GM23338 (cell line): ENCODE data around the gene AP5Z1.

Experiments used
- EZH2 ChIP-seq: fragments of 200-600 bp; sonication (generic); IDR thresholded peaks from one replicate; pipeline ENCODE4 v1.8.0; 2017; ENCODE audit warnings: antibody characterized with exemption, mild to moderate bottlenecking, low read depth; ENCODE audit not compliant: unreplicated experiment
- EZH2phosphoT487 ChIP-seq: fragments of 200-600 bp; sonication (generic); IDR thresholded peaks from one replicate; pipeline ENCODE4 v1.8.1; 2018; ENCODE audit warnings: antibody characterized with exemption; ENCODE audit not compliant: unreplicated experiment
- NANOG ChIP-seq: IDR thresholded peaks from 2 replicates; pipeline ENCODE4 v1.6.1; 2016; ENCODE audit warnings: antibody characterized with exemption, borderline replicate concordance
- POLR2AphosphoS5 ChIP-seq: IDR thresholded peaks from 2 replicates; pipeline ENCODE4 v1.6.1; 2016; ENCODE audit warnings: antibody characterized with exemption, low read depth
- TF ChIP-seq, protein P1 (sequence below): IDR thresholded peaks from one replicate; pipeline ENCODE4 v1.6.1; 2018; ENCODE audit warnings: antibody characterized with exemption; ENCODE audit not compliant: unreplicated experiment
- TF ChIP-seq, protein P2 (sequence below), 2 experiments: fragments of 200-600 bp in 1 of 2; sonication (generic) in 1 of 2; conservative IDR thresholded peaks; 2 replicates each; pipeline versions ENCODE4 v1.5.1 to v1.6.1; 2016 to 2017; ENCODE audit warnings: antibody characterized with exemption in 2 of 2, low read depth in 2 of 2, mild to moderate bottlenecking in 2 of 2, moderate library complexity in 1 of 2

DNA sequence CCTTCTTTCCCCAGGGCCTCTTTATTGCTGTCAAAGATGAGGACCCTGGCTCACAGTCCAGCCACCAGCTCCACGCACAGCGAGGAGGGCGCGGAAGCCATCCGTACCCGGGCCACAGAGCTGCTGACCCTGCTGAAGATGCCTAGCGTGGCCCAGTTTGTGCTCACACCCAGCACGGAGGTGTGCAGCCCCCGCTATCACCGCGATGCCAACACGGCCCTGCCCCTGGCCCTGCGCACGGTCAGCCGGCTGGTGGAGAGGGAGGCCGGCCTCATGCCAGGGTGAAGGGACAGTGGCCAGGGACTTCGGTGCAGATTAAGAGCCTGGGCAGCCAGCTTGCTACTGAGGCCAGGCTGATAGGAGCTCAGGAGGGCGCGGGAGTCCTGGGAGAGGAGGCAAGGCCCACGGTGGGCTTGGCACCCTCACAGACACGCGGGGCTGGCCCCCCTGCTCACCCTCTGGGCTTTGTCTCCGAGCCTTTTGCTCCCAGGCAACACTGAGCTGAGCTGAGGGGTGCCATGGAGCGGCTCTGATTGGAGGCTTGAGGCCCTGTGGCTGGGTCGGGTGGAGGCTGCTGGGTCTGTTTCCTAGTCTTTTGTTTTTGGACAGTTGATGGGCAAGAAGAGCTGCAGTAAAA is 15.8 kb downstream of the AP5Z1 start:
- TF ChIP-seq, protein P1, sequence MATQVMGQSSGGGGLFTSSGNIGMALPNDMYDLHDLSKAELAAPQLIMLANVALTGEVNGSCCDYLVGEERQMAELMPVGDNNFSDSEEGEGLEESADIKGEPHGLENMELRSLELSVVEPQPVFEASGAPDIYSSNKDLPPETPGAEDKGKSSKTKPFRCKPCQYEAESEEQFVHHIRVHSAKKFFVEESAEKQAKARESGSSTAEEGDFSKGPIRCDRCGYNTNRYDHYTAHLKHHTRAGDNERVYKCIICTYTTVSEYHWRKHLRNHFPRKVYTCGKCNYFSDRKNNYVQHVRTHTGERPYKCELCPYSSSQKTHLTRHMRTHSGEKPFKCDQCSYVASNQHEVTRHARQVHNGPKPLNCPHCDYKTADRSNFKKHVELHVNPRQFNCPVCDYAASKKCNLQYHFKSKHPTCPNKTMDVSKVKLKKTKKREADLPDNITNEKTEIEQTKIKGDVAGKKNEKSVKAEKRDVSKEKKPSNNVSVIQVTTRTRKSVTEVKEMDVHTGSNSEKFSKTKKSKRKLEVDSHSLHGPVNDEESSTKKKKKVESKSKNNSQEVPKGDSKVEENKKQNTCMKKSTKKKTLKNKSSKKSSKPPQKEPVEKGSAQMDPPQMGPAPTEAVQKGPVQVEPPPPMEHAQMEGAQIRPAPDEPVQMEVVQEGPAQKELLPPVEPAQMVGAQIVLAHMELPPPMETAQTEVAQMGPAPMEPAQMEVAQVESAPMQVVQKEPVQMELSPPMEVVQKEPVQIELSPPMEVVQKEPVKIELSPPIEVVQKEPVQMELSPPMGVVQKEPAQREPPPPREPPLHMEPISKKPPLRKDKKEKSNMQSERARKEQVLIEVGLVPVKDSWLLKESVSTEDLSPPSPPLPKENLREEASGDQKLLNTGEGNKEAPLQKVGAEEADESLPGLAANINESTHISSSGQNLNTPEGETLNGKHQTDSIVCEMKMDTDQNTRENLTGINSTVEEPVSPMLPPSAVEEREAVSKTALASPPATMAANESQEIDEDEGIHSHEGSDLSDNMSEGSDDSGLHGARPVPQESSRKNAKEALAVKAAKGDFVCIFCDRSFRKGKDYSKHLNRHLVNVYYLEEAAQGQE, result no peak
- TF ChIP-seq EZH2phosphoT487 (no peak), EZH2 (no peak), NANOG (no peak), POLR2AphosphoS5 (no peak)
- TF ChIP-seq, protein P2, sequence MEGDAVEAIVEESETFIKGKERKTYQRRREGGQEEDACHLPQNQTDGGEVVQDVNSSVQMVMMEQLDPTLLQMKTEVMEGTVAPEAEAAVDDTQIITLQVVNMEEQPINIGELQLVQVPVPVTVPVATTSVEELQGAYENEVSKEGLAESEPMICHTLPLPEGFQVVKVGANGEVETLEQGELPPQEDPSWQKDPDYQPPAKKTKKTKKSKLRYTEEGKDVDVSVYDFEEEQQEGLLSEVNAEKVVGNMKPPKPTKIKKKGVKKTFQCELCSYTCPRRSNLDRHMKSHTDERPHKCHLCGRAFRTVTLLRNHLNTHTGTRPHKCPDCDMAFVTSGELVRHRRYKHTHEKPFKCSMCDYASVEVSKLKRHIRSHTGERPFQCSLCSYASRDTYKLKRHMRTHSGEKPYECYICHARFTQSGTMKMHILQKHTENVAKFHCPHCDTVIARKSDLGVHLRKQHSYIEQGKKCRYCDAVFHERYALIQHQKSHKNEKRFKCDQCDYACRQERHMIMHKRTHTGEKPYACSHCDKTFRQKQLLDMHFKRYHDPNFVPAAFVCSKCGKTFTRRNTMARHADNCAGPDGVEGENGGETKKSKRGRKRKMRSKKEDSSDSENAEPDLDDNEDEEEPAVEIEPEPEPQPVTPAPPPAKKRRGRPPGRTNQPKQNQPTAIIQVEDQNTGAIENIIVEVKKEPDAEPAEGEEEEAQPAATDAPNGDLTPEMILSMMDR (conservative IDR thresholded peaks at IDR 0.05; ENCODE audit: low read depth in 2 of 2), result no peak
